Activated CD8-positive, alpha-beta memory T cell treated with anti-CD3 and anti-CD28 coated beads for 1 hour (primary cell): Measurements from ENCODE around the gene DOC2B.
A peak's percentile ranks its signal among the peaks of the same experiment; 100 is the strongest.

Source experiments
- DNase-seq, 2 donors: peaks; one replicate each; pipeline ENCODE4 v3.0.0-alpha.2; 2020; ENCODE audit warnings: low read depth in 1 of 2; ENCODE audit errors: extremely low read depth in 1 of 2

DOC2B gene

DNA sequence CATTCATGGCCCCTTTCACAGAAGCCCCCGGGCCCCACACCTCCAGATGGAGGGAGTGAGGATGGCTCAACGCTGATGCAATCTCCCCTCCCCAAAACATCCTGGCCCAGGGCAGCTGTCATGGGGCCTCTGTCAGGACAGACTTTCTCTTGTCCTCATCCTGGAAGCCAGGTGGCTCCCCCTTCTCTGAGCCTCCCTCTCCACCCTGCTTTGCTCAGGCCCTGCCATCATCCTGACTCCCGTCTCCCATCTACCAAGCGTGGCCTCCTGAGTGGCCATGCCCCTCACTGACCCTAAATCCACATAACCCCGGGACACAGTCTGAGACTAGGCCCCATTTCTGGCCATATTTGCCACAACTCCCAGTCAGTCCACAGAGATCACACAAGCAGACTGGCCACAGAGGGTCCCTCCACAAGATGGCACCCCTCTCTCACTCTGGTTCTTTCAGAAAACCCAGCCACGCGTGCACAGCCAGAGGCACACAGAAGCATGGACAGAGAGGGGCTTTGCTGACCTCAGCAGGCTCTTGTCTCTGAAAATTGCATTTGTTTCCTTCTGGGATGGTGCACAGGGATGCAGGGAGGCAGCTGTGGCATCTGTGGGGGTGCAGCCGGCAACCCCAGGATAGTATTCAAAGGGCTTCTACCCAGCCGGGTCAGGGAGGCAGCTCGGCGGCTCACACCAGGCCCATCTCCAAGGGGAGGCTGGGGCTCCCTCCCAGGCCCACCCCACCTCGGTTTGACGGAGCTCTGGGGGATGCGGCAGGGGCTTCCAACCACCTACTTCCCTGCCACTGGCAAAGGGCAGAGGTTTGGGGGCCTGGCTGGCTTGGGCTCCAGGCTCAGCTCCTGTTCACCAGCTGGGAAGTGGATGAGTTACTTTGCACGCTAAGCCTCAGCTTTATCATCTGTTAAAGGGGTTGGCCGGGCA, 16.9 kb downstream of the DOC2B start:
- peak in 1 of 2 donors; percentile 15 for DNase-seq

DNA sequence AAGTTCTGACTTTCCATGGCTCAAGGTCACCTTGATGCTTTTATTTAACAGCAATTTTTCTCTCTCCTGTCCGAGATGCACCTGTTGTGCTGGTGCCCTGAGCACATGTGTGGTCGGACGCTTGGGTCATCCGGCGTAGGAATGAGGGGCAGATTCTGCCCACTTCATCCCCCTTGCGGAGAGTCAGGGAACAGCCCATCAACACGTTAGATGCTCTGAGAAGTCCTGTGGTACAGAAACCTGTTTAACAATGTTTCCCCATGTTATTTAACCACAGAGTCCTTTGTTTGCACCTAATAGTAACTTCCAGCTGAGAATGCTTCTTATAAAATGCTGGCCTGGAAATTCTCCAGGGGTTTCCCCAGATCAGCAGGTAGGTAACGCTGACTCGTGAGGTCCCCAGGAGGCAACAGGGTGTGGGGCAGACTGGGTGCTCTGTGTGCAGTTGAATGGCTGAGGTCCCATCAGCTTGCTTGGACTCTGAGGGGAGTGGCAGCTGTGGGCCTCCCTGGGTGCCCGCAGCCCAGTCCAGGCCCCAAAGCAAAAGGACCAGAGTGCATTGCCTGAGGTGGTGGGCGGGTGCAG, 17.8 kb downstream of the DOC2B start:
- no peak for DNase-seq

- no peak for DNase-seq
Measured at GRCh38 chr17:162689-163088, 18.8 kb downstream of the DOC2B start.

DNA sequence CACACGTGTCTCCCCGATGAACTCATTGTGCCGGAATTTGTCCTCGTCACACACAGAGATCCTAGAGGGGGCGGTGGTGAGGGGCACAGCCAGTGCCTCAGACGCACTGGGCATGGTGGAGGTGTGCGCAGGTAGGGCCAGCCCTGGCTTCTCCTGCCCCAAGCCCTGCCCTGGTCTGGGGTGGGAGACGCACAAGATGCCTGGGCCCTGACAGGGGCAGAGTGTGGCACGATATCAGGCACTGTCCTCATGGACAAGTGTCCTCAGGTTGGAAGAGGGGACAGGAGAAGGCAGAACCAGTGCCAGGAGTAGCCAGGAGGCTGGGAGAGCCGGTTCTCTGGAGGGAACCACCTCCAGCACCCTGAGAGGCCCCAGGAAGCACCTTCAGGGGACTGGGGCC, 20.0 kb downstream of the DOC2B start:
- DNase-seq, result no peak

GRCh38 chr17:160336-160735, 21.1 kb downstream of the DOC2B start:
- DNase-seq, result no peak

DNA sequence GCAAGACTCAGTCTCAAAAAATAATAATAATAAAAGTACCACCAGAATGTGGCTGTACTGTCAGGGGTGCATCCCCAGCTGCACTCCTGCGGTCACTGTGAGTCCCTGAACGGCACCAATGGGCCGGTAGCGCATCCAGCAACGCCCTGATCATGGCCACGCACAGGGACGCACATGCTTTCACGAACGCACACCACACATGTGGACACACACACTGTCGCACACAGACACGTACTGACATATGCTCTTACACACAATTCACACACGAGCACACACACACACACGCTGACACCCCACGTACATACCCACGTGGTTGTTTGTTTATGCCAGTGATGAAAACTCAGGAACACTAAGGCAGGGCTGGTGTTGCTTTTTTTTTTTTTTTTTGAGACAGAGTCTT, 21.8 kb downstream of the DOC2B start:
- no peak for DNase-seq

GRCh38 chr17:158379-158778, 23.1 kb downstream of the DOC2B start:
- no peak for DNase-seq

GRCh38 chr17:157901-158300, 23.5 kb downstream of the DOC2B start:
- DNase-seq, result no peak

DNA sequence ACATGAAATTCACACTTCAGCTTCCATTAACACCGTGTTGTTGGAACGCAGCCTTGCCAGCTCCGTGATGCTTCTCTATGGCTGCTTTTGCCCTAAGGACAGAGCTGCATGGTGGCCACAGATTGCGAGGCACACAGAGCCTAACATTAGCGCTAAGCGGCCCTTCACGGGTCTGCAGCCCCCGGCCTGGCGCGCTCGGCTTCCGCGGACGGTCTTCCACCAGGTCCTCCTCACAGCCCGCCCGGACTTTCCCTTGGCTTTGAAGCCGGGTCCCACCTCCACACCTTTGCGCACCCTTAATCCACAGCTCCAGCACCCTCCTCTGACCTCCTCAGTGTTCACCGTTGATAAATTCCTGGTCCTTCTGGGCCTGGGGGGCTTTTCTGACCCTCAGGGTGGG, 24.5 kb downstream of the DOC2B start:
- no peak for DNase-seq

DNA sequence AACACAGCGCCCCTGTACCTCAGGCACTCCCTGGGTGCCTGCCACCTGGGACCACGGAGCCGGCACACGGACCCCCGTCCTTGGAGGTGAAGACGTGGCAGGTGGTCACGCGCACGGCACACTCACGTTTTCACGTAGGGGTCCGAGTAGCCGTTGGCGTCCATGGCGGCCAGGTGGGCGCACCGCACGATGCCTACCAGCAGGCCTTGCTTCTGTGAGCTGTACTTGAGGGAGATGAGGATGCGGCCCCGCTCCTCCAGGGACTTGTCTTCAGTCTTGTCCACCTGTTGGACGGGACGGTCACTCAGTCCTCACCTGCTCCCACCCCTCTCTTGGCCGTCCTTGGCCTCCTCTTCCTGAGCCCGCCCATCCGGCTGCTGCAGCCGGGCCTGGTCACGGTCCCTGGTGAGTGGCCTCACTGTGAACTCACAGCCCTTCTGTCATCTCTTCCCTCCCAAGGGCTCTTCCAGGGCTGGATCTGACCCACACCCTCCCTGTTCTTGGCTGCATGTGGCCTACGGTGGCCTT, 25.3 kb downstream of the DOC2B start:
- DNase-seq, result no peak

GRCh38 chr17:155576-155975, 25.9 kb downstream of the DOC2B start:
- DNase-seq, result no peak

- DNase-seq, result no peak
Measured at GRCh38 chr17:153851-154250, 27.6 kb downstream of the DOC2B start.

- DNase-seq, result no peak
Measured at GRCh38 chr17:152860-153420, 28.5 kb downstream of the DOC2B start.

GRCh38 chr17:151886-152859, 29.3 kb downstream of the DOC2B start:
- DNase-seq, result no peak

GRCh38 chr17:151004-151403, 30.4 kb downstream of the DOC2B start:
- no peak for DNase-seq

- no peak for DNase-seq
Measured at GRCh38 chr17:149897-150584, 31.4 kb downstream of the DOC2B start.

- DNase-seq, result no peak
Measured at GRCh38 chr17:149231-149630, 32.2 kb downstream of the DOC2B start.

DNA sequence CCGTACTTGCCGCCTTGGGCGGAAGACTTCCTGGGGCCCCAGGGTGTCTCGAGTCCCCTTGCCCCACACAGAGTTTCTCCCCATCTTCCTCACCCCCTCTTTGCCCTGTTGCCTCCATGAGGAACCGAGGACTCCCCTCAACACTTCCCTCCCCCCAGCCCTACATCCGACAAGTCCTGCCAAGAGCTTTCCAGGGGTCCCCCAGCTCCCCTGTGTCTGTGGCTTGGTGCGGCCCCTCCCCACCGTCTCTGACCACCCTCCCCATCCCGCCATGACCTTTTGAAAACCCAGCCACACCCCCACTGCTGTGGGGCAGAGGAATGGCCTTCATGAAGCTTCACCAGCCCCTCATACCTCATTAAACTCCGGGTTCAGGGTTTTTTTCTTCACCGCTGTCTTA, 32.7 kb downstream of the DOC2B start:
- no peak for DNase-seq

GRCh38 chr17:147796-148740, 33.4 kb downstream of the DOC2B start:
- DNase-seq, result no peak
